A673 (cell line): ENCODE measurements around the gene DCTN5. TPM values are rescaled to one million over a fixed set of nuclear protein-coding genes. Genes with fewer than 3 reads are reported as not detected.

Experiments used
- BruUV-seq: library from RNA; stranded (reverse); fragments of 400-500 nt; replicated peaks from 2 replicates; lab custom pipeline; 2021; lab: Mats Ljungman, UMichigan
- CTCF ChIA-PET: fragments of 300-600 bp; sonication (Branson Sonifier 250); formaldehyde crosslinking; loops from one replicate; lab custom pipeline; 2022; ENCODE audit warnings: antibody characterized with exemption; lab: Charles Lee
- POLR2A ChIA-PET: fragments of 300-600 bp; sonication (Branson Sonifier 250); formaldehyde crosslinking; loops from one replicate; lab custom pipeline; 2022; ENCODE audit warnings: antibody characterized with exemption; ENCODE audit not compliant: low non-redundant PET; lab: Charles Lee
- DNase-seq: peaks from one replicate; pipeline ENCODE4 v3.0.0-alpha.2; 2015; ENCODE audit warnings: low spot score
- H3K27ac ChIP-seq: fragments of 200-600 bp; sonication (generic); 2 replicates; pipeline ENCODE4 v1.5.1; 2016; ENCODE audit warnings: mixed run types, low read depth, mild to moderate bottlenecking, mixed read lengths, antibody characterized with exemption, low read length; ENCODE audit not compliant: poor library complexity, severe bottlenecking
- H3K27me3 ChIP-seq: fragments of 200-600 bp; sonication (generic); replicated peaks from 2 replicates; pipeline ENCODE4 v1.6.1; 2017; ENCODE audit warnings: mixed run types, low read depth, mild to moderate bottlenecking, mixed read lengths, antibody characterized with exemption, low read length; ENCODE audit not compliant: insufficient read depth, poor library complexity
- H3K36me3 ChIP-seq: fragments of 200-600 bp; sonication (generic); 2 replicates; pipeline ENCODE4 v1.6.1; 2016; ENCODE audit warnings: mixed run types, mild to moderate bottlenecking, mixed read lengths, antibody characterized with exemption, low read length; ENCODE audit not compliant: insufficient read depth, poor library complexity, severe bottlenecking
- H3K4me1 ChIP-seq: fragments of 200-600 bp; sonication (generic); 2 replicates; pipeline ENCODE4 v1.6.1; 2017; ENCODE audit warnings: mixed run types, mild to moderate bottlenecking, mixed read lengths, antibody characterized with exemption, low read length; ENCODE audit not compliant: insufficient read depth, poor library complexity, severe bottlenecking
- H3K4me3 ChIP-seq: fragments of 200-600 bp; sonication (generic); 2 replicates; pipeline ENCODE4 v1.5.1; 2016; ENCODE audit warnings: low read depth, mixed run types, mild to moderate bottlenecking, mixed read lengths, low read length; ENCODE audit not compliant: poor library complexity, severe bottlenecking
- H3K9me3 ChIP-seq: fragments of 200-600 bp; sonication (generic); 2 replicates; pipeline ENCODE4 v1.6.1; 2016; ENCODE audit warnings: mixed run types, low read depth, mild to moderate bottlenecking, mixed read lengths, antibody characterized with exemption, low read length; ENCODE audit not compliant: poor library complexity, severe bottlenecking
- CTCF ChIP-seq: fragments of 300-800, 200-600 bp; sonication (generic); conservative IDR thresholded peaks from 2 replicates; pipeline ENCODE4 v1.5.1; 2017; ENCODE audit warnings: low read depth, mild to moderate bottlenecking, antibody characterized with exemption, low read length, moderate library complexity, mixed read lengths
- EZH2 ChIP-seq: fragments of 200-600 bp; sonication (generic); IDR thresholded peaks from 2 replicates; pipeline ENCODE4 v1.6.1; 2017; ENCODE audit warnings: borderline replicate concordance, low read depth, mild to moderate bottlenecking, mixed read lengths, antibody characterized with exemption, low read length; ENCODE audit not compliant: poor library complexity, severe bottlenecking
- intact Hi-C: fragments of 100-400 bp; cut with micrococcal nuclease; formaldehyde crosslinking; loops from one replicate; pipeline ENCODE4 v1.10.0; 2022; ENCODE audit not compliant: unreplicated experiment
- total RNA-seq: library from RNA; stranded (reverse); gene quantifications from 2 replicates; pipeline ENCODE4 v1.2.3, GENCODE V29; 2021

The DCTN5 gene
- total RNA-seq, 1 experiment from 2014 or later = 95.1 TPM

- BruUV-seq = no TSS peak
- no peak overlapping the region for H3K4me3 ChIP-seq
- no peaks in the 10 kb centered on the region for H3K9me3 ChIP-seq
- ChIA-PET POLR2A (no interaction called here), CTCF (interaction anchor here (0.5 to 0.6 kb wide), 2 partner anchors 22 to 79 kb away, joined by 3 to 12 read pairs; no protein-coding TSS in a partner anchor)
- H3K27me3 ChIP-seq = no peaks in the 10 kb centered on the region
- no peak overlapping the region for H3K27ac ChIP-seq
- intact Hi-C loops = no loop called here
- TF ChIP-seq EZH2 (no peak), CTCF (no peak)
- no peak for DNase-seq
- no peaks in the 10 kb centered on the region for H3K4me1 ChIP-seq
- H3K36me3 ChIP-seq = no peaks in the 10 kb centered on the region
These were observed 59.8 kb downstream of the DCTN5 start for GRCh38 chr16:23701045-23701444.

GRCh38 chr16:23702951-23703350 is 61.7 kb downstream of the DCTN5 start:
- no peak for DNase-seq
- Histone ChIP-seq H3K9me3 (no peaks in the 10 kb centered on the region), H3K4me1 (no peaks in the 10 kb centered on the region), H3K4me3 (no peak overlapping the region), H3K27ac (no peak overlapping the region), H3K27me3 (no peaks in the 10 kb centered on the region), H3K36me3 (no peaks in the 10 kb centered on the region)
- ChIA-PET POLR2A (no interaction called here), CTCF (no interaction called here)
- intact Hi-C loops = no loop called here
- TF ChIP-seq EZH2 (no peak), CTCF (no peak)
- BruUV-seq = no TSS peak

GRCh38 chr16:23704772-23705516 is 63.7 kb downstream of the DCTN5 start:
- Histone ChIP-seq H3K4me1 (no peaks in the 10 kb centered on the region), H3K27me3 (no peaks in the 10 kb centered on the region), H3K4me3 (no peak overlapping the region), H3K27ac (no peak overlapping the region), H3K9me3 (peaks cover 4% of the 10 kb centered on the region), H3K36me3 (no peaks in the 10 kb centered on the region)
- no peak for DNase-seq
- intact Hi-C loops = no loop called here
- no TSS peak for BruUV-seq
- ChIA-PET POLR2A (no interaction called here), CTCF (no interaction called here)
- TF ChIP-seq CTCF (no peak), EZH2 (no peak)
